Choroid plexus epithelial cell (primary cell): Measurements from ENCODE around the gene SOCS2.

Experiments
- DNase-seq: peaks from one replicate; pipeline ENCODE4 v3.0.0-alpha.2; 2010; ENCODE audit warnings: low read depth
- H3K4me3 ChIP-seq: 2 replicates; pipeline ENCODE4 v1.5.1; 2011; ENCODE audit warnings: low read depth, mild to moderate bottlenecking, control low read depth, low read length, moderate library complexity
- CTCF ChIP-seq: conservative IDR thresholded peaks from 2 replicates; pipeline ENCODE4 v1.5.1; 2011; ENCODE audit warnings: low read depth, mild to moderate bottlenecking, control low read depth, inconsistent platforms, low read length, moderate library complexity

The SOCS2 gene

DNA sequence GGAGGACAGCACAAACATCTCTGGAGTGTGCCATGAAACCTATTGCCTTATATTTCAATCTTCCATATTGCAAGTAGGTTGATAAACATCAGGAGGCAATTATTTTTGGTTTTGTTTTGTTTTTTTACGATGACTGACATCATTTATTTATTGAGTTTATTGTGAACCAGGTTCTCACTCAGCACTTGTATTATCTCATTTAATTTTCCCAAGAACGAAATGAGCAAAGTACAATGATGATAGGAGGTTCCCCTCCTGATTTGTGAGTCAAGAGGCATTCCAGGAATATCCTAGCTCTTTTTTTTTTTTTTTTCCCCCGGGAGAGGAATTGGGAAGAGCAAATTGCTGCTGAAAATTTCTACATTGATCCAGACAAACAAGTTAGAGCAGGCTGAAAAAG, 4.7 kb downstream of the SOCS2 start:
- no peak for DNase-seq

DNA sequence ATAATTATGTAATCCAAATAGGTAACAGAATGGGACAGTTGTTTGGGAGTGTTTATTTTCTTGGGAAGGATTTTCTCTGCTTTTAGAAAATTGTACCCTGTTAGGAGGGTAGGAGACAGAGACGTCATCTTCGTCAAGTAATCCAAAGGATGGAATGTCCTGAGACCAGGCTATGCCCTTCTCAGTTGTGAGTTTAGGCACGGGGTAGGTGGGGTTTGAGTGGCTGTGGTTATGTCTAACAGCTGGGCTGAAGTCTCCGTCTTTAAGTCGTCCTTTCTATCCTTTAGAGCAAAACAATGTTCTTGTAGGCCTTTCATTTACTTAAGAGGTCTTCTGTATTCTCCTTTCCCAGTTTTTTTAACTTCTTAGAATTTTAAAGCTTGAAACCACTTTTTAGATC, 5.7 kb downstream of the SOCS2 start:
- no peak for DNase-seq
- H3K4me3 ChIP-seq: no peak overlapping the region
- TF ChIP-seq CTCF: no peak

More for the DNA sequence above, 4.7 kb downstream of the SOCS2 start:
- no peak overlapping the region for H3K4me3 ChIP-seq
- TF ChIP-seq CTCF: no peak

DNA sequence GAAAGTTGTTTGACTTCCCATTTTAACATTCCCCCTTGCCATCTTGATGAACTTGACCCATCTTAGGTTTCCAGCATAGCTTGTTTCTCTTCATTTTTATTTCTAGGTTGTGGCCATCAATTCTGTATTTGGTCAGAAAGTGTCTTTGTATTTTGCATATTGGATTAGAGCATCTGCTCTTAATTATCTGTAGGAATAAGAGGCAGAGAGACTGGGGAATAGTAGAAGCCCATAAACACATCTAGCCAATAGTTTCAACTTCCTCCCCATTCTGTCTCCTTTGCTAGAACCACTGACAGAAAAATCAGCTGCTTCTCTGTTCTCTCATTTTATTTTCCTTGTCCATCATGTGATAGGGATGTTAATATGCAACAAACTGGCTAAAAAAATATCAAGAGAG, 8.2 kb downstream of the SOCS2 start:
- no peak for TF ChIP-seq CTCF
- no peak for DNase-seq
- H3K4me3 ChIP-seq: no peak overlapping the region

DNA sequence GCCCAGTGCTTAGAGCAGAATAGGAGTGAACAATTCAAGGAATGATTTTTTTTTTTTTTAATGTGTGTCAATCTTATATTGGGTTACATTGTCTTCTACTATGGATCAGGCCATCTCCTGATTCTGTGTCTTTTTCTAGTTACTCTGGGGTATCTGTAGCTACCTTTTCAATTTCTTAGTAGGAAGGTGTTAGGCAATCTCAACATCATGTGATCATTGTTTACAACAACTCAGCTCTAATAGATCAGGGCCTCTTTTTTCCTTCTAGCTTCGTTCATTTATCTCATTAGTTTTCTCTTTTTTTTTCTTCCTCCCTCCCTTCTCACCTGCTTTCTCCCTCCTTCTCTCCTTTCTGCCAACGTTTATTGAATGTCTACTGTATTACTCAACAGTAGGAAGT, 8.9 kb downstream of the SOCS2 start:
- no peak for DNase-seq
- H3K4me3 ChIP-seq: no peak overlapping the region
- no peak for TF ChIP-seq CTCF

- no peak overlapping the region for H3K4me3 ChIP-seq
- TF ChIP-seq CTCF: no peak
- no peak for DNase-seq
These were observed 9.9 kb downstream of the SOCS2 start for GRCh38 chr12:93582351-93582750.

DNA sequence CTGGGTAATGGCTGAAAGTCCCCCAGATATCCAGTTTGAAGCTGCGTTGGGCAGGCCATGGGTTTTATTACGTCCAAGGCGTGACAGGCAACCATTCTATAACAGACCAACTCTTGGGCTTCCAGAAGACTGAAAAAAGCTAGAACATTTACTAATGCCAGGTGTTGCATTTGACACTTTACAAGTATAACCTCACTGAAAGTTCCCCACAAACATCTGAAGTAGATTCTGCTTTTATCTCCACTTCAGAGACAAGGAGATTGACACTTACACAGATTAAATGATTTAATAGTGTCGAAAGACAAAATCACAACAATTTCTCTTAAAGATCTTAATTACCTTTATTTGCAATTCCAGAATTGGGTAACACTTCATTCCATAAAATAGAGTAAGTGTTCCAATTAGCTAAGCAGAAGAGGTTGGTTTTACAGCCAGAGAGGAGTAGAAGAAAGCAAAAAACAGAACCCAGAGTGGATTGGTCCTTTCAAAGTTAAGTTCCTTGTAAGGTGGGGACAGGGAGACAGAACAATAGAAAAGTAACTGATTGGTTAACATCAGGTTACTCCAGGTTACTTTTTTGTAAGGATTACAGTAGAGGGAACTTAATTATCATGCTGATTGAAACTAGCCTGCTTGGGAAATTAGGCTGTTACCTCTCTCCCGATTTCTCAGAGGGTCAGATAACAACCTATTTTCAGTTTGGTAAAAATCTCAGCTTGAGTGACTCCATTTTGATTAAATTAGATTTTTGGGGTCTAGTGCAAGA, 11.3 kb downstream of the SOCS2 start:
- TF ChIP-seq CTCF: no peak
- H3K4me3 ChIP-seq: no peak overlapping the region
- no peak for DNase-seq

GRCh38 chr12:93585247-93585646, 12.8 kb downstream of the SOCS2 start:
- no peak overlapping the region for H3K4me3 ChIP-seq
- DNase-seq: no peak
- TF ChIP-seq CTCF: no peak
